ENCODE results near the gene DCST2.

DCST2 gene

GRCh38 chr1:155006601-155007101, 26.9 kb downstream of the DCST2 start:
- TF ChIP-seq CTCF (IDR thresholded peaks at IDR 0.05) = no peak

DNA sequence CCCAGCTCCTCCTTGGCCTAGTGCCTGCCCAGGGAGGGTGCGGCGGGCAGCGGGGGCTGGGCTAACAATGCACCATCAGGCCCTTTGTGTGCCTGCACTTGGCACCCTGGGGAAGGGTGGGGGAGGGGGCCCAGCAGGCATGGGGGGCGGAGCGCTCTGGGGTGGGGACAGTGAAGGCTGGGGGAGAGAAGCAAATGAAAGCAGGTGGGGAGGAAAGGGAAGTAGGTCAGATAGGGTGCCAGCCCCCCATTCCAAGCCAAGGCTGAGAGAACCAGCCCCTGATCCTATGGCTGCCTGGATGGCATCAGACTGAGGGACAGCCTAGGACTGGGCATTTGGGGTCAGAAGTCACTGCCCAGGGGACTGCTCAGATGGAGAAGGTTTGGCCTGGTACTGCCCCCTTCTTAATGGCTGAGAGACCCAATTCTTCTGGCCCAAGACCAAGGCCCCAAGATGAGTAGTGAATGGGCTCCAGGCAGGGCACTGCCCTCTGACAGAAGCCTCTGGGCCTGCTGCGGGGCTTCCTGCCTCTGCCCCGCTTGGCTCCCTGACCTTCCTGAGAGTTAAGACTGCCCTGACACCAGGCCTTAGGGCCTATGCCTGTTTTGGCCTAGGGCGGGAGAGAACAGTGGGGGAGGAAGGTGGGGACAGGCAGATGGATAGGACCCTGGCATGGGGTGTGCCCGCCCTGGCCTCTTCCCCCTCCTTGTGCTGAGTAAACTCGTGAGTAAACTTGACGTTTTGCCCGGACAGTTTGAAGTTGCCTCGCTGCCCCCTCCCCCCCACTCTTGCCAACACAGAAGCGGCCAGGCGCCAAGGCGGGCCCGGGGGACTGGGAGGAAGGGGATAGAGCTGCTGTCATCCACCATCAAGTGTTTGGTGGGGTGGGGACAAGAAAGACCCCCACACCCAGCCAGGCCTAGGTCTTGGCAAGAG, 28.2 kb downstream of the DCST2 start:
- TF ChIP-seq CTCF (IDR thresholded peaks at IDR 0.05) = no peak

DNA sequence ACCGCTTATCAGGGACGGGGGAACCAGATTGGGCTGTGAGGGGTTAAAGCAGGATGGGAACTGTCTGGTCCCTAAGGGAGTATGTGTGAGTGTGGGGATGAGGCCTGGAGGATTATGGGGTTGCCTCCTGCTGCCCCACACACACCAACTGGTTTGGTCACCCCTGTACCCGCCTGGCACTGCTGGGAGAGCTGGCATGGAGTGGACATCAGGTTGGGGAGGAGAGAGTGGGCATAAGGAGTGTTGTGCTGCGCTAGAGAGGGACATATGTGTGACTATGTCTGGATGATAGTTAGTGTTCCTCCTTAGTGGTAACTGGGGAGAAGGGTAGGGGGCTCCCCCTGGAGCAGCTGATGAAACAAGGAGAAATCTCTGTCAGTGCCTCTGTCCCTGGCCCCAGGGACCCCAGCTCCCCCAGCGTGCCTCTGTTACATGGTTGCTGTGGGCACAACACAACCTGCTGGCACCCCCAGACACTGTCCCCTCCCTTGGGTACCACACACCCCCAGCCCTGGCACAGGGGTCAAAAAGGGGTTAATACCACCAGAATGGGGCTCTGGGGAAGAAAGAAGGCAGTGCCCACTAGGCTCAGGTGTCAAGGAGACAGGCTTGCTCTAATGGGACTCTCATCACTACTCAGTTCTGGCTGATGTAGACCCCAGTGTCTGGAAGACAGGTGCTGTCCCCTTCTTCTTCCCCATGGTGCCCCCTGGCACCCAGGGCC, 29.1 kb downstream of the DCST2 start:
- no peak for TF ChIP-seq CTCF (IDR thresholded peaks at IDR 0.05)

DNA sequence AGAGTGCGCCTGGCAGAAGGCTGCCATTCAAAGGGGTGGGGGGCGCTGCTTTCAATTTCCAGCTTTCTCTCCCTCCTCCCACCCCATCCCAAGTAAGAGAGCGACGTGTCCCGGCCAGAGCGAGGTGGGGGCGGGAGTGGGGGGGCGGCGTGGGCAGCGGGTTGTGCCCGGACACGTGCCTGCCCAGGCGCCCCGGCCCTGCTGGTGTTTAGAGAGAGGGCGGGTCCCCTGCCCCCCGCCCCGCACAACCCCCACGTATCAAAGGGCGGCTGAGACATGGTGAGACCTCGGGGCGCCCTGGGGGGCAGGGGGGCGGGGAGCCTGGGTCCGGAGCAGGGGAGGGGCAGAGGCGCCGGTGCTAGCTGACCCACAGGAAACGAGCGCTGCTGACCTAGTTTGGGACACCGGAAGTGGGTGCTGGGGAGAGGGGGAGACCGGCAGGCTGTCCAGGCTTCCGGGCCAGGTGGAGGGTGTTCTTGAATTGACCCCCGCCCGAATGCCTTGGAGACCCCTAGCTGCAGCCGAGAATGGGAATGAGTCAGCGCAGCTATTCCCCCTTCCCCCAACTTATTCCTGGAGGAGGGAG, 29.7 kb downstream of the DCST2 start:
- no peak for TF ChIP-seq CTCF (IDR thresholded peaks at IDR 0.05)

DNA sequence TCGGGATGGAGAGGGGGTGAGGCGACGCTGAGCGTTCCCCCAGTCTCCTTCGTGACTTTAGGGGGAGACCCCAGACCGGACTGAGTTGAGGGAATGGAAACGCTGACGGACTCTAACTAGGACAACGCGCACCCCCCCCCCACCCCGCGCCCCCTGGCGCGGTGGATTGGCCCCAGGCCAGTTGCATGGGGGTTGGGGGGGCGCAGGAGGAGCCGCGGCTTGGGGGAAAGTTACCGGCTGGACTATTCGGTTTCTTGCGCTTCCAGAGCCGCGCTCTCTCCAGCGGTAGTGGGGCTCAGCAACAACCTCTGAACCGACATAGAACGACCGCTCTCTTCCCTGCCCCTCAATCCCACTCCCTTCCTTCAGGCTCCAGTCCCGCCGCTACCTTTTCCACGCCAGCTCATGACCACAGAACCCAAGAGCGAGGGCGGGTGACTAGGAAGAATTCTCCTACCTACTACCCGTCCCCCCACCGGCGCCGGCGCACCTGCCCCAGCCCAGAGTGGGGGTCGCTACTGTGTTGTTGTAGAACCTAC, 30.3 kb downstream of the DCST2 start:
- TF ChIP-seq CTCF (IDR thresholded peaks at IDR 0.05) = no peak

DNA sequence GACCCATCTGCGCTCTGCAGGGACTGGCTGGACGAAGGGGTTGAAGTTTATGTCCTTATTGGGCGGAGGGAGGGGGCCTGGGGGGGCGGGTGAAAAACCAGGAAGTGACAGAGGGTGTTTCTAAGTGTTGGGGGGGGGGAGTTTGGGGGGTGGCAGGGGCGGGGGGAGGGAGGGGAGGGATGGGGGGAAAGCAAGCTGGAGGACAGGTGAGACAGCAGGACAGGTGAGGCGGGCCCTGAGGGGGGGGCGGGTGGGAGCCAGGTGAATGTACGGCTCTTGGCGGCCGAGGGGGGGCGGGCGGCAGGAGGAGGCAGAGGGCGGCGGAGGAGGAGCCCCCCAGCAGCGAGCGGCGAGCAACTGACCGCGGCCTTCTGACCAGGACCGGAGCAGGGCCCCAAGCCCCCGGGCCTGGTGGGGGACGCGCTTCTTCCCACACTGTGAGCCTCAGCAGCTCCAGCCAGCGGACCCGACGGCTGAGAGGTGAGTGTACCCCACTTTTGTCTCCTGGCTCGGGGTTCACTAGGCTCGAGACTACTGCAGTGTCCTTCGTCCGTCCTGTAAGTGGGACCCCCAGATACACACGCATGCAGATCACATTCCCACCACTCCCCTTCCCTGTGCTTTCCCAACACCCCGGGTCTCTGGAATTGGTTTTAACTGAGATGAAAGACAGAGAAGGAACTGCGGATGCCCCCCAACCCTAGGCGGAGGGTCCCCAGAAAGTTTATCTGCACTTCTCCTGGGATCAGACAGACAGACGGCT, 30.9 kb downstream of the DCST2 start, which contains the start of gene ZBTB7B:
ZBTB7B (plus strand) TSS at position 339 of the 763 bp plus-strand sequence. CDS start 11,859 bp downstream, outside the sequence.
- TF ChIP-seq CTCF (IDR thresholded peaks at IDR 0.05) = no peak

All from LNCAP (cell line).